ENCODE measurements around the gene POLR1C. TPM values are rescaled to one million over a fixed set of nuclear protein-coding genes. Genes with fewer than 3 reads are reported as not detected.

POLR1C gene
- total RNA-seq, 2 experiments from 2014 or later, result 46.8 to 49.5 TPM

GRCh38 chr6:43477235-43478007 is 39.5 kb upstream of the POLR1C start, which contains the start of gene TJAP1:
TSS of gene TJAP1 (plus strand) at chr6:43477570. CDS start at chr6:43499002, 21,432 bp downstream.
- Mint-ChIP-seq H3K9me3 (no peaks in the 10 kb centered on the region), H3K4me3 (peak within 1 kb of the TSS; percentile 92), H3K27me3 (no peaks in the 10 kb centered on the region), H3K36me3 (peaks cover 2% of the 10 kb centered on the region), H3K27ac (peak within 1 kb of the TSS; percentile 87), H3K4me1 (ENCODE audit: low read depth) (peaks cover 48% of the 10 kb centered on the region)
- DNase-seq, result peak; percentile 98
- CTCF ChIA-PET, result interaction anchor here (1.0 to 2.2 kb wide), 4 partner anchors 19 to 249 kb away, joined by 3 to 7 read pairs (median 4); partner anchors contain the start of genes DLK2 and DNPH1
- POLR2A ChIA-PET, result interaction anchor here (0.6 to 1.1 kb wide), 9 partner anchors 10 to 485 kb away, joined by 3 to 6 read pairs (median 3); partner anchors contain the start of genes DLK2, GTPBP2 and MAD2L1BP
- intact Hi-C loops (cut with micrococcal nuclease), result loop anchor here (1.0 to 5.0 kb wide), 6 partner anchors 23 to 303 kb away; partner anchors contain the start of genes DLK2, POLR1C, YIPF3 and ZNF318

GRCh38 chr6:43478008-43478372 is 38.9 kb upstream of the POLR1C start:
- Mint-ChIP-seq H3K4me1 (ENCODE audit: low read depth) (peaks cover 48% of the 10 kb centered on the region), H3K27ac (peak overlapping the region; percentile 87), H3K4me3 (peak overlapping the region; percentile 92), H3K9me3 (no peaks in the 10 kb centered on the region), H3K27me3 (no peaks in the 10 kb centered on the region), H3K36me3 (peaks cover 2% of the 10 kb centered on the region)
- intact Hi-C loops (cut with micrococcal nuclease), result loop anchor here (5.0 kb wide), 1 partner anchor 96 kb away; no protein-coding TSS in a partner anchor
- CTCF ChIA-PET, result interaction anchor here (1.2 to 2.2 kb wide), 3 partner anchors 18 to 249 kb away, joined by 3 to 7 read pairs (median 4); partner anchors contain the start of gene DNPH1
- POLR2A ChIA-PET, result interaction anchor here (0.6 to 1.1 kb wide), 8 partner anchors 9 to 486 kb away, joined by 3 to 5 read pairs (median 3); partner anchors contain the start of genes DLK2, GTPBP2 and MAD2L1BP
- DNase-seq, result peak; percentile 22

GRCh38 chr6:43481075-43481474 is 35.8 kb upstream of the POLR1C start:
- intact Hi-C loops (cut with micrococcal nuclease), result no loop called here
- no peak overlapping the region for H3K4me3 Mint-ChIP-seq
- H3K27ac Mint-ChIP-seq, result no peak overlapping the region
- ChIA-PET POLR2A (no interaction called here), CTCF (interaction anchor here (1.2 to 1.8 kb wide), 2 partner anchors 25 to 218 kb away, joined by 3 to 7 read pairs; no protein-coding TSS in a partner anchor)
- no peaks in the 10 kb centered on the region for H3K9me3 Mint-ChIP-seq
- H3K27me3 Mint-ChIP-seq, result no peaks in the 10 kb centered on the region
- peak; percentile 43 for DNase-seq
- peaks cover 2% of the 10 kb centered on the region for H3K36me3 Mint-ChIP-seq
- H3K4me1 Mint-ChIP-seq (ENCODE audit: low read depth), result peaks cover 53% of the 10 kb centered on the region

- Mint-ChIP-seq H3K27me3 (no peaks in the 10 kb centered on the region), H3K4me1 (ENCODE audit: low read depth) (peaks cover 50% of the 10 kb centered on the region), H3K4me3 (no peak overlapping the region), H3K9me3 (no peaks in the 10 kb centered on the region), H3K27ac (no peak overlapping the region), H3K36me3 (peaks cover 2% of the 10 kb centered on the region)
- intact Hi-C loops (cut with micrococcal nuclease), result no loop called here
- CTCF ChIA-PET, result interaction anchor here (1.8 kb wide), 1 partner anchor 25 kb away, joined by 7 read pairs; no protein-coding TSS in a partner anchor
- POLR2A ChIA-PET, result no interaction called here
- DNase-seq, result no peak
These were observed 35.2 kb upstream of the POLR1C start for GRCh38 chr6:43481591-43482236.

- Mint-ChIP-seq H3K27ac (no peak overlapping the region), H3K9me3 (no peaks in the 10 kb centered on the region), H3K4me3 (no peak overlapping the region), H3K4me1 (ENCODE audit: low read depth) (peaks cover 8% of the 10 kb centered on the region), H3K36me3 (peaks cover 2% of the 10 kb centered on the region), H3K27me3 (no peaks in the 10 kb centered on the region)
- intact Hi-C loops (cut with micrococcal nuclease), result no loop called here
- ChIA-PET CTCF (interaction anchor here (2.2 to 3.8 kb wide), 3 partner anchors 15 to 18 kb away, joined by 5 to 11 read pairs (median 11); no protein-coding TSS in a partner anchor), POLR2A (no interaction called here)
- DNase-seq, result no peak
These were observed 28.1 kb upstream of the POLR1C start for GRCh38 chr6:43488667-43489276.

GRCh38 chr6:43489277-43490072 is 27.4 kb upstream of the POLR1C start:
- H3K36me3 Mint-ChIP-seq, result peaks cover 2% of the 10 kb centered on the region
- H3K27me3 Mint-ChIP-seq, result no peaks in the 10 kb centered on the region
- H3K4me3 Mint-ChIP-seq, result no peak overlapping the region
- DNase-seq, result no peak
- intact Hi-C loops (cut with micrococcal nuclease), result no loop called here
- CTCF ChIA-PET, result interaction anchor here (2.2 kb wide), 2 partner anchors 14 to 17 kb away, joined by 5 to 11 read pairs; no protein-coding TSS in a partner anchor
- no peak overlapping the region for H3K27ac Mint-ChIP-seq
- H3K4me1 Mint-ChIP-seq (ENCODE audit: low read depth), result peaks cover 14% of the 10 kb centered on the region
- POLR2A ChIA-PET, result no interaction called here
- no peaks in the 10 kb centered on the region for H3K9me3 Mint-ChIP-seq

GRCh38 chr6:43490523-43490939 is 26.4 kb upstream of the POLR1C start:
- Mint-ChIP-seq H3K27ac (no peak overlapping the region), H3K9me3 (no peaks in the 10 kb centered on the region), H3K36me3 (peaks cover 2% of the 10 kb centered on the region), H3K4me3 (no peak overlapping the region), H3K4me1 (ENCODE audit: low read depth) (peaks cover 25% of the 10 kb centered on the region), H3K27me3 (no peaks in the 10 kb centered on the region)
- POLR2A ChIA-PET, result no interaction called here
- no peak for DNase-seq
- intact Hi-C loops (cut with micrococcal nuclease), result no loop called here
- CTCF ChIA-PET, result interaction anchor here (2.2 kb wide), 2 partner anchors 13 to 16 kb away, joined by 5 to 11 read pairs; no protein-coding TSS in a partner anchor

GRCh38 chr6:43491750-43492661 is 24.9 kb upstream of the POLR1C start:
- Mint-ChIP-seq H3K4me1 (ENCODE audit: low read depth) (peaks cover 25% of the 10 kb centered on the region), H3K27me3 (no peaks in the 10 kb centered on the region), H3K36me3 (peaks cover 2% of the 10 kb centered on the region), H3K27ac (no peak overlapping the region), H3K4me3 (no peak overlapping the region), H3K9me3 (no peaks in the 10 kb centered on the region)
- DNase-seq, result no peak
- CTCF ChIA-PET, result interaction anchor here (1.0 to 4.5 kb wide), 3 partner anchors 14 to 37 kb away, joined by 3 to 40 read pairs (median 5); partner anchors contain the start of gene DLK2
- intact Hi-C loops (cut with micrococcal nuclease), result no loop called here
- POLR2A ChIA-PET, result interaction anchor here (1.4 kb wide), 1 partner anchor 44 kb away, joined by 3 read pairs; no protein-coding TSS in a partner anchor

- CTCF ChIA-PET, result interaction anchor here (1.0 to 4.5 kb wide), 2 partner anchors 13 to 37 kb away, joined by 3 to 40 read pairs; partner anchors contain the start of gene DLK2
- intact Hi-C loops (cut with micrococcal nuclease), result no loop called here
These were observed 24.2 kb upstream of the POLR1C start for GRCh38 chr6:43492673-43493072.

GRCh38 chr6:43493230-43493629 is 23.7 kb upstream of the POLR1C start:
- intact Hi-C loops (cut with micrococcal nuclease), result no loop called here
- H3K36me3 Mint-ChIP-seq, result peaks cover 2% of the 10 kb centered on the region
- no peak overlapping the region for H3K4me3 Mint-ChIP-seq
- ChIA-PET POLR2A (interaction anchor here (1.0 kb wide), 1 partner anchor 14 kb away, joined by 3 read pairs; no protein-coding TSS in a partner anchor), CTCF (interaction anchor here (2.7 to 4.5 kb wide), 2 partner anchors 13 to 264 kb away, joined by 7 to 40 read pairs; partner anchors contain the start of gene DNPH1)
- no peaks in the 10 kb centered on the region for H3K27me3 Mint-ChIP-seq
- no peak for DNase-seq
- no peaks in the 10 kb centered on the region for H3K9me3 Mint-ChIP-seq
- peaks cover 25% of the 10 kb centered on the region for H3K4me1 Mint-ChIP-seq (ENCODE audit: low read depth)
- no peak overlapping the region for H3K27ac Mint-ChIP-seq

More at GRCh38 chr6:43492673-43493072, 24.2 kb upstream of the POLR1C start:
- Mint-ChIP-seq H3K27ac (no peak overlapping the region), H3K4me1 (ENCODE audit: low read depth) (peaks cover 25% of the 10 kb centered on the region), H3K36me3 (peaks cover 2% of the 10 kb centered on the region), H3K27me3 (no peaks in the 10 kb centered on the region), H3K9me3 (no peaks in the 10 kb centered on the region), H3K4me3 (no peak overlapping the region)
- POLR2A ChIA-PET, result interaction anchor here (1.4 kb wide), 1 partner anchor 45 kb away, joined by 3 read pairs; no protein-coding TSS in a partner anchor
- no peak for DNase-seq

Measured in activated CD4-positive, alpha-beta memory T cell treated with anti-CD3 and anti-CD28 coated beads for 36 hours (primary cell).